HepG2 (cell line): Measurements from ENCODE around the gene GSS. TPM values are rescaled to one million over a fixed set of nuclear protein-coding genes. Genes with fewer than 3 reads are reported as not detected.

ENCODE experiments used
- ATAC-seq: fragments of 200-7000 bp; cut with Tn5 transposase; 3 replicates; pipeline ENCODE4 v1.9.1; 2020; ENCODE audit warnings: mild to moderate bottlenecking, moderate library complexity
- BruUV-seq: library from RNA; stranded (reverse); fragments of 400-500 nt; replicated peaks from 2 replicates; lab custom pipeline; 2021; lab: Mats Ljungman, UMichigan
- CTCF ChIA-PET: fragments of 300-600 bp; formaldehyde crosslinking; extraction: SDS; loops from one replicate; lab custom pipeline; 2021; ENCODE audit warnings: low total read pairs, inconsistent platforms, low intra/inter-chr PET ratio; lab: Yijun Ruan, JAX
- POLR2A ChIA-PET: fragments of 350-600 bp; sonication (Branson Sonifier 250); formaldehyde crosslinking; loops from one replicate; lab custom pipeline; 2020; ENCODE audit warnings: antibody characterized with exemption, inconsistent platforms; lab: Yijun Ruan, JAX
- DNase-seq: peaks from one replicate; pipeline ENCODE4 v3.0.0-alpha.2; 2015; ENCODE audit warnings: low spot score
- FAIRE-seq: peaks from 3 replicates; lab custom pipeline; 2011; peaks lifted over from hg19 to GRCh38; lab: Jason Lieb, UNC
- H2AFZ ChIP-seq: one replicate; pipeline ENCODE4 v1.6.1; 2011; ENCODE audit warnings: low read length, inconsistent platforms
- H3K27ac ChIP-seq: fragments of 300-600 bp; 3 replicates; pipeline ENCODE4 v1.8.0; 2011; ENCODE audit warnings: mixed run types, mild to moderate bottlenecking, mixed read lengths, low read length, inconsistent platforms; ENCODE audit not compliant: insufficient read depth; ENCODE audit errors: extremely low read length
- H3K27me3 ChIP-seq, 2 experiments: fragments of 200-600 bp in 1 of 2; 2 replicates in 1 of 2; 3 replicates in 1 of 2; pipeline versions ENCODE4 v1.6.0 to v1.8.0; 2011; ENCODE audit warnings: low read length in 2 of 2, mild to moderate bottlenecking in 2 of 2, moderate library complexity in 2 of 2, inconsistent platforms in 1 of 2; ENCODE audit not compliant: insufficient read depth in 2 of 2, control insufficient read depth in 1 of 2
- H3K36me3 ChIP-seq, 2 experiments: fragments of 200-600 bp in 1 of 2; replicated peaks in 1 of 2; 2 replicates in 1 of 2; 3 replicates in 1 of 2; pipeline versions ENCODE4 v1.5.1 to v1.8.0; 2011; ENCODE audit warnings: low read length in 2 of 2, inconsistent platforms in 1 of 2; ENCODE audit not compliant: insufficient read depth in 2 of 2, control insufficient read depth in 1 of 2
- H3K4me1 ChIP-seq: 2 replicates; pipeline ENCODE4 v1.5.1; 2012; ENCODE audit warnings: low read length, inconsistent platforms; ENCODE audit not compliant: insufficient read depth
- H3K4me2 ChIP-seq: 2 replicates; pipeline ENCODE4 v1.6.0; 2011; ENCODE audit warnings: low read depth, low read length, inconsistent platforms
- H3K4me3 ChIP-seq, 3 experiments: fragments of 200-600 bp in 1 of 3; sonication (generic), shearing (Covaris generic) in 1 of 3; replicated peaks in 1 of 3; 2 replicates each; pipeline ENCODE4 v1.5.1; 2011 to 2016; ENCODE audit warnings: low read length in 3 of 3, inconsistent platforms in 2 of 3, low read depth in 2 of 3, mild to moderate bottlenecking in 2 of 3, control low read depth in 1 of 3, mixed read lengths in 1 of 3; ENCODE audit not compliant: insufficient read depth in 1 of 3
- H3K79me2 ChIP-seq: one replicate; pipeline ENCODE4 v1.6.1; 2011; ENCODE audit warnings: low read length, inconsistent platforms; ENCODE audit not compliant: insufficient read depth
- H3K9ac ChIP-seq: 2 replicates; pipeline ENCODE4 v1.6.0; 2011; ENCODE audit warnings: mild to moderate bottlenecking, low read depth, low read length, inconsistent platforms; ENCODE audit not compliant: insufficient read depth
- H3K9me3 ChIP-seq: 2 replicates; pipeline ENCODE4 v1.5.1; 2012; ENCODE audit warnings: mild to moderate bottlenecking, low read length
- H4K20me1 ChIP-seq: 2 replicates; pipeline ENCODE4 v1.6.0; 2011; ENCODE audit warnings: inconsistent platforms, mild to moderate bottlenecking, low read length, moderate library complexity; ENCODE audit not compliant: insufficient read depth
- AGO2 ChIP-seq: fragments of 200-400 bp; formaldehyde crosslinking; optimal IDR thresholded peaks from 2 replicates; pipeline ENCODE3; 2017; ENCODE audit warnings: mild to moderate bottlenecking, low read depth, low read length, moderate library complexity
- CENPX ChIP-seq: sonication (generic); formaldehyde crosslinking; IDR thresholded peaks from 2 replicates; pipeline ENCODE4 v1.9.0; 2021; ENCODE audit warnings: mild to moderate bottlenecking, missing genetic modification reagents, moderate library complexity
- KLF12 ChIP-seq: sonication (generic); formaldehyde crosslinking; IDR thresholded peaks from 2 replicates; pipeline ENCODE4 v1.4.0; 2020; ENCODE audit warnings: missing genetic modification reagents, borderline replicate concordance
- MAZ ChIP-seq, 2 experiments: sonication (generic) in 1 of 2; formaldehyde crosslinking in 1 of 2; IDR thresholded peaks; 2 replicates each; pipeline versions ENCODE4 v1.5.0 to v1.6.1; 2012 to 2020; ENCODE audit warnings: low read depth in 2 of 2, mild to moderate bottlenecking in 2 of 2, borderline replicate concordance in 1 of 2, improper control_type of control experiment in 1 of 2, low read length in 1 of 2, missing genetic modification reagents in 1 of 2, moderate library complexity in 1 of 2
- NONO ChIP-seq, 2 experiments: fragments of 450-650 bp in 1 of 2; sonication (generic) in 1 of 2; formaldehyde crosslinking in 1 of 2; IDR thresholded peaks in 1 of 2; conservative IDR thresholded peaks in 1 of 2; 2 replicates each; pipeline versions ENCODE4 v1.6.1 to v1.8.0; 2017 to 2022; ENCODE audit warnings: mild to moderate bottlenecking in 1 of 2, missing genetic modification reagents in 1 of 2, moderate library complexity in 1 of 2
- POLR2AphosphoS5 ChIP-seq: IDR thresholded peaks from 2 replicates; pipeline ENCODE4 v1.6.1; 2012; ENCODE audit warnings: low read depth, low read length
- ZBTB42 ChIP-seq: sonication (generic); formaldehyde crosslinking; IDR thresholded peaks from 2 replicates; pipeline ENCODE4 v1.5.0; 2020; ENCODE audit warnings: mild to moderate bottlenecking, missing genetic modification reagents
- ZNF343 ChIP-seq: sonication (generic); formaldehyde crosslinking; IDR thresholded peaks from 2 replicates; pipeline ENCODE4 v1.4.0; 2020; ENCODE audit warnings: mild to moderate bottlenecking, missing genetic modification reagents
- ZNF747 ChIP-seq: sonication (generic); formaldehyde crosslinking; IDR thresholded peaks from 2 replicates; pipeline ENCODE4 v1.8.1; 2023; ENCODE audit warnings: missing genetic modification reagents, mild to moderate bottlenecking, borderline replicate concordance
- ZNF768 ChIP-seq: sonication (generic); formaldehyde crosslinking; IDR thresholded peaks from 2 replicates; pipeline ENCODE4 v1.4.0; 2020; ENCODE audit warnings: missing genetic modification reagents
- whole genome bisulfite sequencing: methylation state at CpG from one replicate; pipeline ENCODE4 v1.1.6; 2017; ENCODE audit warnings: low lambda C conversion rate; 5-methylcytosine and 5-hydroxymethylcytosine counted together
- in situ Hi-C: cut with HindIII; loops from 2 replicates; pipeline ENCODE4 v1.10.0; 2017; ENCODE audit warnings: low pct_unique_long_range_greater_than_20kb; ENCODE audit not compliant: extremely low pct_ligation_motif_present
- intact Hi-C: fragments of 100-400 bp; cut with micrococcal nuclease; formaldehyde crosslinking; loops from one replicate; pipeline ENCODE4 v1.10.0; 2022; ENCODE audit not compliant: unreplicated experiment
- polyA plus RNA-seq, 8 experiments: library from polyadenylated mRNA; depleted of rRNA in 3 of 8; stranded (reverse) in 7 of 8; unstranded in 1 of 8; fragments of >200 nt; fragmentation: Illumina TruSeq in 4 of 8; extraction: Trizol in 4 of 8; gene quantifications; 2 replicates each; pipeline versions ENCODE4 v1.2.1 to v1.2.3, GENCODE V29; 2011 to 2016; ENCODE audit warnings: low read depth in 4 of 8, missing spikeins in 1 of 8, mixed read lengths in 1 of 8; ENCODE audit not compliant: insufficient read depth in 1 of 8
- total RNA-seq, 5 experiments: library from RNA; depleted of rRNA; stranded (reverse); fragments of >200 nt; fragmentation: Illumina TruSeq; extraction: Trizol; gene quantifications; 2 replicates each; pipeline ENCODE4 v1.2.3, GENCODE V29; 2016; ENCODE audit warnings: low read depth in 1 of 5
- TF ChIP-seq, protein P1 (sequence below): IDR thresholded peaks from 2 replicates; pipeline ENCODE4 v1.6.1; 2016; ENCODE audit warnings: low read depth, control low read depth

Gene GSS
- total and polyA plus RNA-seq, 2 of the 13 experiments (the other 11 are each of a cell fraction or from before 2014, with no cell fraction given): 80.1 to 102 TPM

DNA sequence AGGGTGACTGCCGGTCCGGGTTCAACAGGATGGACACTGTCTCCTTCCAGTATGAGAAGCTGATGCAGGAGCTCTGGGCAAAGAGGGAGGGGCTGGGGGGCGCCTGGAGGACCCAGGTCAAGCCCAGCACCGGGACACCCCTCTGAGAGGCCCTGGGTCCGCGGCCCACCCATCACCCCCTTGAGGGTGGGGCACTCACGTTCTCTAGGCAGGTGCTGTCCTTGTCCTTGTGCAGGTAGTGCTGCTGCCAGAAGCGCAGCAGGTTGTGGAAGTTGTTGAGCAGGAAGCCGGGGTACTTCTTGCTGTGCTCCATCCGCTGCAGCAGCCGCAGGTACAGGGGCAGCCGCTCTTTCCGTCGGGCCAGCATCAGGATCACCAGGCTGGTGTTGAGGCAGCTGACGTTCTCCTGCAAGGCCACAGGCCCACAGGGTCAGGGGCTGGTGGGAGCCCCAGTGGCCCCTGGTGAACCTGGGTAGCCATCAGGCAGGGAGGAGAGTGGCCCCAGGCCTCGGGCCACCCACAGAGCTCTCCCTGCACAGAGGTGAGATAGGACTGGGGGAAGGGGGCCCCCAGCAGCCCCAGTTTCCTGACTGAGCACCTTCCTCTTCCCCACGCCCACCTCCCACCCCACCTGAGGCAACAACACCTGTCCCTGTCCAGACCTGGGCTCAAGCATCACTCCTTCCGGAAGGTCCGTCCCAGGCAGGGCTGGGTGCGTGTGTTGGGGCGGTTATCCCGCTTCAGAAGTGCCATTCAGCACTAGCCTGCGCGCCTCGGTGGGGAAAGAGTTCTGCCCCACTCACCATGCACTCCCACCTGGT is 47.8 kb upstream of the GSS start:
- intact Hi-C loops (loop anchor here (2.0 kb wide), 1 partner anchor 129 kb away; no protein-coding TSS in a partner anchor), in situ Hi-C loops (no loop called here)
- H4K20me1 ChIP-seq: no peaks in the 10 kb centered on the region; the same call in 1 of the 2 replicates
- H3K9me3 ChIP-seq: no peaks in the 10 kb centered on the region
- no TSS peak for BruUV-seq
- no peak for ATAC-seq
- no peak overlapping the region for H2AFZ ChIP-seq
- no peaks in the 10 kb centered on the region for H3K27me3 ChIP-seq
- 98% methylated on average over 24 of the region's 25 CpGs for WGBS
- peaks cover 80 to 94% of the 10 kb centered on the region in 2 experiments for H3K36me3 ChIP-seq
- ChIA-PET CTCF (no interaction called here), POLR2A (no interaction called here)
- peaks cover 11% of the 10 kb centered on the region for H3K4me1 ChIP-seq
- no peak for DNase-seq
- FAIRE-seq: no peak
- no peak overlapping the region for H3K4me3 ChIP-seq
- TF ChIP-seq AGO2: peak; percentile 66
- TF ChIP-seq ZNF343 (CRISPR knock-in tag): 0 out of 2 replicates have a peak, but pooled peaks have one; percentile 24
- TF ChIP-seq ZBTB42: no peak
- TF ChIP-seq ZNF768 (CRISPR knock-in tag): peak; percentile 15; the same call in 1 of the 2 replicates
- TF ChIP-seq NONO (IDR thresholded peaks at IDR 0.05): no peak
- peak; percentile 17; the same call in 1 of the 2 replicates for TF ChIP-seq NONO (CRISPR knock-in tag; conservative IDR thresholded peaks at IDR 0.05)
- TF ChIP-seq KLF12 (CRISPR knock-in tag): no peak
- no peak for TF ChIP-seq MAZ (IDR thresholded peaks at IDR 0.05; ENCODE audit: borderline replicate concordance, low read depth, low read length)
- 0 out of 2 replicates have a peak, but pooled peaks have one; percentile 2 for TF ChIP-seq MAZ (CRISPR knock-in tag; IDR thresholded peaks at IDR 0.05; ENCODE audit: low read depth)
- no peak for TF ChIP-seq CENPX (CRISPR knock-in tag)
- peak; percentile 25; the same call in 1 of the 2 replicates for TF ChIP-seq POLR2AphosphoS5
- TF ChIP-seq ZNF747 (CRISPR knock-in tag): no peak
- TF ChIP-seq, protein P1, sequence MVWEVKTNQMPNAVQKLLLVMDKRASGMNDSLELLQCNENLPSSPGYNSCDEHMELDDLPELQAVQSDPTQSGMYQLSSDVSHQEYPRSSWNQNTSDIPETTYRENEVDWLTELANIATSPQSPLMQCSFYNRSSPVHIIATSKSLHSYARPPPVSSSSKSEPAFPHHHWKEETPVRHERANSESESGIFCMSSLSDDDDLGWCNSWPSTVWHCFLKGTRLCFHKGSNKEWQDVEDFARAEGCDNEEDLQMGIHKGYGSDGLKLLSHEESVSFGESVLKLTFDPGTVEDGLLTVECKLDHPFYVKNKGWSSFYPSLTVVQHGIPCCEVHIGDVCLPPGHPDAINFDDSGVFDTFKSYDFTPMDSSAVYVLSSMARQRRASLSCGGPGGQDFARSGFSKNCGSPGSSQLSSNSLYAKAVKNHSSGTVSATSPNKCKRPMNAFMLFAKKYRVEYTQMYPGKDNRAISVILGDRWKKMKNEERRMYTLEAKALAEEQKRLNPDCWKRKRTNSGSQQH: no peak
- H3K79me2 ChIP-seq: no peaks in the 10 kb centered on the region
- no peak overlapping the region for H3K4me2 ChIP-seq
- H3K27ac ChIP-seq: no peak overlapping the region
- H3K9ac ChIP-seq: no peak overlapping the region
